GM18508 (cell line): Measurements from ENCODE around the gene MORN1.

Source experiments
- ATAC-seq: cut with Tn5 transposase; IDR thresholded peaks from one replicate; pipeline ENCODE4 v1.9.1; 2021; ENCODE audit warnings: moderate number of reproducible peaks; ENCODE audit not compliant: insufficient read depth, unreplicated experiment

MORN1 gene

GRCh38 chr1:2425892-2426291 is 34.5 kb upstream of the MORN1 start:
- ATAC-seq: no peak

GRCh38 chr1:2422523-2422922 is 31.2 kb upstream of the MORN1 start:
- no peak for ATAC-seq

- ATAC-seq: no peak
Observed at GRCh38 chr1:2419416-2419815, 28.1 kb upstream of the MORN1 start.

GRCh38 chr1:2418791-2419320 is 27.5 kb upstream of the MORN1 start:
- ATAC-seq: no peak

- ATAC-seq: no peak
Observed at GRCh38 chr1:2417833-2418225, 26.5 kb upstream of the MORN1 start.

- ATAC-seq: no peak
Observed at GRCh38 chr1:2417083-2417832, 25.9 kb upstream of the MORN1 start.

- ATAC-seq: no peak
Observed at GRCh38 chr1:2416403-2416802, 25.0 kb upstream of the MORN1 start.

GRCh38 chr1:2415801-2416208 is 24.5 kb upstream of the MORN1 start:
- no peak for ATAC-seq

- no peak for ATAC-seq
Observed at GRCh38 chr1:2415337-2415736, 24.0 kb upstream of the MORN1 start.

GRCh38 chr1:2414297-2414958 is 23.1 kb upstream of the MORN1 start:
- ATAC-seq: no peak

- ATAC-seq: no peak
Observed at GRCh38 chr1:2413495-2414296, 22.3 kb upstream of the MORN1 start.

GRCh38 chr1:2412773-2413494 is 21.6 kb upstream of the MORN1 start:
- peak; percentile 12 for ATAC-seq

GRCh38 chr1:2412395-2412772 is 21.0 kb upstream of the MORN1 start, which contains the start of gene PEX10:
PEX10 (minus strand) TSS chr1:2412564; CDS start chr1:2412502, 62 bp downstream.
- ATAC-seq: peak; percentile 35

- peak; percentile 6 for ATAC-seq
Observed at GRCh38 chr1:2411801-2412394, 20.5 kb upstream of the MORN1 start.

GRCh38 chr1:2409745-2410144 is 18.4 kb upstream of the MORN1 start:
- no peak for ATAC-seq

GRCh38 chr1:2408859-2409276 is 17.5 kb upstream of the MORN1 start:
- no peak for ATAC-seq

GRCh38 chr1:2408456-2408855 is 17.1 kb upstream of the MORN1 start:
- ATAC-seq: no peak

GRCh38 chr1:2407991-2408275 is 16.6 kb upstream of the MORN1 start:
- no peak for ATAC-seq

GRCh38 chr1:2407166-2407990 is 16.0 kb upstream of the MORN1 start:
- ATAC-seq: no peak
